ENCODE measurements around the gene PHTF2.

Gene PHTF2

DNA sequence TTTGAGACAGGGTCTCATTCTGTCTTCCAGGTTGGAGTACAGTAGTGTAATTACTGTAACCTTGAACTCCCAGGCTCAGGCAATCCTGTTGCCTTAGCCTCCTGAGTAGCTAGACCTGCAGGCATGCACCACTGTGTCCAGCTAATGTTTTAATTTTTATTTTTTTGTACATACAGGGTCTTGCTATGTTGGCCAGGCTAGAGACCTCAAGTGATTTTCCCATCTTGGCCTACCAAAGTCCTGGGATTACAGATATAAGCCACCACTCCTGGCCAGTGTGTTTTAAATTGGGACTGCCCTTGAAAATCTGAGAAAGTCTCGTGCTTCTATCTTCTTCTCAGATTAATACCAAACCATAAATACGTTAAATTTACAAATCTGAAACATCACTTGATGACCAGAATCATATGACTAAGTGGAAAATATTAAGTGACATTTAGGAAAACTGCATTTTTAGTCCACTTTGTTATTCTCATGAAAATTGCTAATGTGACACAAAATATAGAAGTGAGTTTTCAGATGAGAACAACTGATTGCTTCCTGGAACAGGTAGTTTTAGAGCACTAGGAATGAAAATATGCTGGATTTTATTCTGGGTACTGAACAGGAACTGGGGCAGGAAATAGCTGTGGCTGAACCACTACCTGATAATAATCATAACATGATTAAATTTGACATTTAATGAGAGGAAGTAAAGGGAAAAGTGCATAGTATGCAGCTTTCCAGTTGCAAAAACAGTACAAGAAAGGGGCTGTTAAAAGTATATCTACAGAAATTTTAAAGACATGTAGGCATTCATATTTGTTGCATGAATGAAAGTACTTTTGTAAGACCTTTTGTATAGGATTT lies 4.2 kb downstream of the PHTF2 start:
- no peaks in the 10 kb centered on the region for H3K27me3 ChIP-seq (ENCODE audit: control insufficient read depth, low read length)
- H3K27ac ChIP-seq (ENCODE audit: low read depth, low read length): peak overlapping the region; percentile 42
- H3K4me1 ChIP-seq (ENCODE audit: control insufficient read depth, low read length): peaks cover 45% of the 10 kb centered on the region
- no peaks in the 10 kb centered on the region for H3K9me2 ChIP-seq (replicated peaks; ENCODE audit: control insufficient read depth, low read length)
- peak overlapping the region; percentile 69 for H3K4me2 ChIP-seq (ENCODE audit: low read length)
- H3K36me3 ChIP-seq (ENCODE audit: control insufficient read depth, low read length): peaks cover 68% of the 10 kb centered on the region
- TF ChIP-seq, protein P1, sequence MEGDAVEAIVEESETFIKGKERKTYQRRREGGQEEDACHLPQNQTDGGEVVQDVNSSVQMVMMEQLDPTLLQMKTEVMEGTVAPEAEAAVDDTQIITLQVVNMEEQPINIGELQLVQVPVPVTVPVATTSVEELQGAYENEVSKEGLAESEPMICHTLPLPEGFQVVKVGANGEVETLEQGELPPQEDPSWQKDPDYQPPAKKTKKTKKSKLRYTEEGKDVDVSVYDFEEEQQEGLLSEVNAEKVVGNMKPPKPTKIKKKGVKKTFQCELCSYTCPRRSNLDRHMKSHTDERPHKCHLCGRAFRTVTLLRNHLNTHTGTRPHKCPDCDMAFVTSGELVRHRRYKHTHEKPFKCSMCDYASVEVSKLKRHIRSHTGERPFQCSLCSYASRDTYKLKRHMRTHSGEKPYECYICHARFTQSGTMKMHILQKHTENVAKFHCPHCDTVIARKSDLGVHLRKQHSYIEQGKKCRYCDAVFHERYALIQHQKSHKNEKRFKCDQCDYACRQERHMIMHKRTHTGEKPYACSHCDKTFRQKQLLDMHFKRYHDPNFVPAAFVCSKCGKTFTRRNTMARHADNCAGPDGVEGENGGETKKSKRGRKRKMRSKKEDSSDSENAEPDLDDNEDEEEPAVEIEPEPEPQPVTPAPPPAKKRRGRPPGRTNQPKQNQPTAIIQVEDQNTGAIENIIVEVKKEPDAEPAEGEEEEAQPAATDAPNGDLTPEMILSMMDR (IDR thresholded peaks at IDR 0.05; ENCODE audit: low read depth, low read length, poor library complexity, severe bottlenecking): no peak
- no peak for TF ChIP-seq EZH2phosphoT487 (IDR thresholded peaks at IDR 0.05; ENCODE audit: borderline replicate concordance, low read length)
- H3F3A ChIP-seq (ENCODE audit: control insufficient read depth, insufficient read depth): peaks cover 18% of the 10 kb centered on the region
- peaks cover 33% of the 10 kb centered on the region for H3K9me3 ChIP-seq (ENCODE audit: control insufficient read depth, insufficient read depth, low read length)
- peaks cover 95% of the 10 kb centered on the region for H3K79me2 ChIP-seq (ENCODE audit: control insufficient read depth, low read length)
- peak overlapping the region; percentile 41 for H3K4me3 ChIP-seq (ENCODE audit: low read length)
- peaks cover 18% of the 10 kb centered on the region for H4K20me1 ChIP-seq (ENCODE audit: control insufficient read depth, insufficient read depth, low read depth, low read length)

DNA sequence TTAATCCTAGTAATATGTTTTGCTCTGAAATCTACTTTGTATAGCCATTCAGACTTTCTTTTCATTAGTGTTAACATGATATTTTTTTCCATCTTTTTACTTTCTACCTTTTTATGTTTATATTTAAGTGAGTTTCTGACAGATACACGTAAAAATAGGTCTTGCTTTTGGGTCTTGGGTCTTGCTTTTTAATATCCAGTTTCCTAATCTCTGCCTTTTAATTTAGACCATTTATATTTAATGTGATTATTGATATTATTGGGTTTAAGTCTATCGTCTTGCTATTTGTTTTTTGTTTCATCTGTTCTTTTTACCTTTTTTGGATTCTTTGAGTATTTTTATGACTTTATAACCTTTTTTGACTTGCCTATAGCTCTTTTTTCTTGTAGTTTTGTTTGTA lies 7.9 kb downstream of the PHTF2 start:
- Histone ChIP-seq H3K36me3 (ENCODE audit: control insufficient read depth, low read length) (peaks cover 45% of the 10 kb centered on the region), H3K4me2 (ENCODE audit: low read length) (no peak overlapping the region), H3K9me2 (replicated peaks; ENCODE audit: control insufficient read depth, low read length) (no peaks in the 10 kb centered on the region), H3F3A (ENCODE audit: control insufficient read depth, insufficient read depth) (peaks cover 13% of the 10 kb centered on the region), H3K27me3 (ENCODE audit: control insufficient read depth, low read length) (no peaks in the 10 kb centered on the region), H3K4me3 (ENCODE audit: low read length) (no peak overlapping the region), H3K27ac (ENCODE audit: low read depth, low read length) (no peak overlapping the region), H3K9me3 (ENCODE audit: control insufficient read depth, insufficient read depth, low read length) (peaks cover 38% of the 10 kb centered on the region), H3K79me2 (ENCODE audit: control insufficient read depth, low read length) (peaks cover 100% of the 10 kb centered on the region), H4K20me1 (ENCODE audit: control insufficient read depth, insufficient read depth, low read depth, low read length) (peaks cover 9% of the 10 kb centered on the region), H3K4me1 (ENCODE audit: control insufficient read depth, low read length) (peaks cover 25% of the 10 kb centered on the region)
- no peak for TF ChIP-seq EZH2phosphoT487 (IDR thresholded peaks at IDR 0.05; ENCODE audit: borderline replicate concordance, low read length)
- TF ChIP-seq, protein P1 (IDR thresholded peaks at IDR 0.05; ENCODE audit: low read depth, low read length, poor library complexity, severe bottlenecking): no peak

DNA sequence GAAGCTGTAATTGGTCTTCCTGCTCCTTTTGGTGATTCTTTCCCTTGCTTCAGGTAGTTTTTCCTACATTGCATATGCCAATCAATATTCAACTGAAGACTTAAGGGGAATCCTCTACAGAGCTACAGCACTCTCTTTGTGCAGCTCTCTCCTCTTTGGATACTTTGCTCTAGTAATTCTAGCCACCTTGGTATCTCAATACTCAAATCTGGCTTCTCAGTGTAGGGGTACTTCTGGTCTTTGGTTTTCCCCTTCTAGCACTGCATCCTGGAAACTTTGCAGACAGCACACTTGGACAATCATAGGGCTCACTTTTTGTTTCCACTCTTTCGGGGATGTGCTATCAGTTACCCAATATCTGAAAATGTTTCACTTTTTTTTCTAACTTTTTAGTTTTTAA lies 9.9 kb downstream of the PHTF2 start:
- Histone ChIP-seq H3K9me2 (replicated peaks; ENCODE audit: control insufficient read depth, low read length) (no peaks in the 10 kb centered on the region), H3K4me3 (ENCODE audit: low read length) (no peak overlapping the region), H3K9me3 (ENCODE audit: control insufficient read depth, insufficient read depth, low read length) (peaks cover 38% of the 10 kb centered on the region), H3K27ac (ENCODE audit: low read depth, low read length) (no peak overlapping the region), H3K4me1 (ENCODE audit: control insufficient read depth, low read length) (peaks cover 25% of the 10 kb centered on the region), H3F3A (ENCODE audit: control insufficient read depth, insufficient read depth) (peaks cover 4% of the 10 kb centered on the region; the same call in 1 of the 2 replicates), H3K36me3 (ENCODE audit: control insufficient read depth, low read length) (peaks cover 36% of the 10 kb centered on the region), H3K4me2 (ENCODE audit: low read length) (no peak overlapping the region), H3K79me2 (ENCODE audit: control insufficient read depth, low read length) (peaks cover 100% of the 10 kb centered on the region), H3K27me3 (ENCODE audit: control insufficient read depth, low read length) (no peaks in the 10 kb centered on the region), H4K20me1 (ENCODE audit: control insufficient read depth, insufficient read depth, low read depth, low read length) (0 out of 2 replicates have a peak, but pooled peaks cover 3% of the 10 kb centered on the region)
- TF ChIP-seq, protein P1 (IDR thresholded peaks at IDR 0.05; ENCODE audit: low read depth, low read length, poor library complexity, severe bottlenecking): no peak
- no peak for TF ChIP-seq EZH2phosphoT487 (IDR thresholded peaks at IDR 0.05; ENCODE audit: borderline replicate concordance, low read length)
